GM12864 (cell line): ENCODE data around the gene RLF.
A peak's percentile ranks its signal among the peaks of the same experiment; 100 is the strongest.

ENCODE experiments used
- DNase-seq: peaks from one replicate; pipeline ENCODE4 v3.0.0-alpha.2; 2011; ENCODE audit warnings: low read depth
- H3K4me3 ChIP-seq: 2 replicates; pipeline ENCODE4 v1.5.1; 2011; ENCODE audit warnings: mild to moderate bottlenecking, low read depth, low read length, control low read depth
- CTCF ChIP-seq: IDR thresholded peaks from 2 replicates; pipeline ENCODE4 v1.5.1; 2011; ENCODE audit warnings: low read depth, mild to moderate bottlenecking, moderate library complexity, low read length, control low read depth, inconsistent platforms; ENCODE audit errors: missing control alignments

Gene RLF

GRCh38 chr1:40132383-40133311 lies 28.5 kb upstream of the RLF start:
- DNase-seq: no peak
- no peak overlapping the region for H3K4me3 ChIP-seq

GRCh38 chr1:40133312-40133665 lies 27.9 kb upstream of the RLF start:
- TF ChIP-seq CTCF: no peak
- no peak for DNase-seq
- H3K4me3 ChIP-seq: no peak overlapping the region

More at GRCh38 chr1:40132383-40133311, 28.5 kb upstream of the RLF start:
- no peak for TF ChIP-seq CTCF

GRCh38 chr1:40133839-40134238 lies 27.3 kb upstream of the RLF start:
- TF ChIP-seq CTCF: no peak
- no peak for DNase-seq
- no peak overlapping the region for H3K4me3 ChIP-seq

GRCh38 chr1:40140211-40140973 lies 20.8 kb upstream of the RLF start:
- no peak for DNase-seq
- no peak overlapping the region for H3K4me3 ChIP-seq
- TF ChIP-seq CTCF: no peak

- no peak for TF ChIP-seq CTCF
- no peak overlapping the region for H3K4me3 ChIP-seq
- no peak for DNase-seq
These were observed 19.2 kb upstream of the RLF start for GRCh38 chr1:40141878-40142535.

- no peak overlapping the region for H3K4me3 ChIP-seq
- TF ChIP-seq CTCF: peak; percentile 84
- DNase-seq: no peak
These were observed 17.2 kb upstream of the RLF start for GRCh38 chr1:40143891-40144575.
